ENCODE data around the gene PLAC9. TPM values are rescaled to one million over a fixed set of nuclear protein-coding genes. Genes with fewer than 3 reads are reported as not detected.

The PLAC9 gene
- total and polyA plus RNA-seq, 2 donors (not counting 3 experiments of a cell fraction or from before 2014, with no cell fraction given): 1.7 to 2.0 TPM

DNA sequence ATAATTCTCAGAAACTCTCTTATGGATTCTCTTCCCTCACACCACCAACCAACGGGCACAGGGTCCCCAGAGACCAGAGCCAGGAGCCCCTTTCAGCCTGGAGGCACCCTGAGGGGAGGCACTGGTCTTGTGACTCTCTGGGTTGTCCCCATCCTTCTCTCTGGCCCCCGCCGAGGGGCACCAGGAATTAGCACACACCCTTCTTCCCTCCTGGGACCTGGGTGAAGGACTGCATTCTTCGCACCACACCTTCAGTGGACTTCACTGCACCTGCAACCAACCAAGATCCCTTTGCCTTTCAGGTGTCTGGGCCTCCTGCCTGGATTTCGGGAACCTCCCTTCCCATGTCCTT lies 22.1 kb downstream of the PLAC9 start:
- POLR2A ChIA-PET: no interaction called here
- no peaks in the 10 kb centered on the region for H4K20me1 ChIP-seq (replicated peaks; ENCODE audit: control insufficient read depth, extremely low read depth, insufficient read depth, low read length)
- DNase-seq (ENCODE audit: low read depth, low spot score) (no peak), FAIRE-seq (no peak)
- H3K4me3 ChIP-seq (replicated peaks in 1 of 3; ENCODE audit: insufficient read depth in 1 of 3, low read depth in 1 of 3, low read length in 3 of 3): no peak overlapping the region
- H3K9me1 ChIP-seq (replicated peaks; ENCODE audit: control insufficient read depth, extremely low read depth, insufficient read depth, low read length): no peaks in the 10 kb centered on the region
- TF ChIP-seq POLR2A (IDR thresholded peaks at IDR 0.05; ENCODE audit: low read depth, low read length) (no peak), MYC (IDR thresholded peaks at IDR 0.05; ENCODE audit: low read depth, low read length) (no peak), POLR2AphosphoS5 (IDR thresholded peaks at IDR 0.05; ENCODE audit: insufficient read depth, low read depth, low read length) (no peak), GATA2 (IDR thresholded peaks at IDR 0.05; ENCODE audit: insufficient read depth, insufficient read length, low read depth, low read length) (no peak), EZH2 (IDR thresholded peaks at IDR 0.05; ENCODE audit: borderline replicate concordance, low read depth, low read length, severe bottlenecking) (no peak), FOS (IDR thresholded peaks at IDR 0.05; ENCODE audit: borderline replicate concordance, insufficient read depth, low read length) (no peak), JUN (IDR thresholded peaks at IDR 0.05; ENCODE audit: borderline replicate concordance, insufficient read depth, insufficient read length, low read depth) (no peak)
- TF ChIP-seq, protein P1, sequence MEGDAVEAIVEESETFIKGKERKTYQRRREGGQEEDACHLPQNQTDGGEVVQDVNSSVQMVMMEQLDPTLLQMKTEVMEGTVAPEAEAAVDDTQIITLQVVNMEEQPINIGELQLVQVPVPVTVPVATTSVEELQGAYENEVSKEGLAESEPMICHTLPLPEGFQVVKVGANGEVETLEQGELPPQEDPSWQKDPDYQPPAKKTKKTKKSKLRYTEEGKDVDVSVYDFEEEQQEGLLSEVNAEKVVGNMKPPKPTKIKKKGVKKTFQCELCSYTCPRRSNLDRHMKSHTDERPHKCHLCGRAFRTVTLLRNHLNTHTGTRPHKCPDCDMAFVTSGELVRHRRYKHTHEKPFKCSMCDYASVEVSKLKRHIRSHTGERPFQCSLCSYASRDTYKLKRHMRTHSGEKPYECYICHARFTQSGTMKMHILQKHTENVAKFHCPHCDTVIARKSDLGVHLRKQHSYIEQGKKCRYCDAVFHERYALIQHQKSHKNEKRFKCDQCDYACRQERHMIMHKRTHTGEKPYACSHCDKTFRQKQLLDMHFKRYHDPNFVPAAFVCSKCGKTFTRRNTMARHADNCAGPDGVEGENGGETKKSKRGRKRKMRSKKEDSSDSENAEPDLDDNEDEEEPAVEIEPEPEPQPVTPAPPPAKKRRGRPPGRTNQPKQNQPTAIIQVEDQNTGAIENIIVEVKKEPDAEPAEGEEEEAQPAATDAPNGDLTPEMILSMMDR (IDR thresholded peaks at IDR 0.05; ENCODE audit: extremely low read depth in 1 of 2, insufficient read depth in 1 of 2, low read depth in 1 of 2, low read length in 2 of 2): no peak
- TF ChIP-seq, protein P2, sequence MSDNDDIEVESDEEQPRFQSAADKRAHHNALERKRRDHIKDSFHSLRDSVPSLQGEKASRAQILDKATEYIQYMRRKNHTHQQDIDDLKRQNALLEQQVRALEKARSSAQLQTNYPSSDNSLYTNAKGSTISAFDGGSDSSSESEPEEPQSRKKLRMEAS (IDR thresholded peaks at IDR 0.05; ENCODE audit: insufficient read depth, insufficient read length): no peak
- H3K4me1 ChIP-seq (ENCODE audit: control insufficient read depth, extremely low read depth, insufficient read depth, low read length): peaks cover 13% of the 10 kb centered on the region
- peaks cover 9 to 20% of the 10 kb centered on the region in 2 experiments for H3K36me3 ChIP-seq (ENCODE audit: control insufficient read depth in 2 of 2, extremely low read depth in 1 of 2, insufficient read depth in 2 of 2, low read length in 2 of 2)
- no peak overlapping the region for H2AFZ ChIP-seq (ENCODE audit: low read depth, low read length)
- no peak overlapping the region for H3K4me2 ChIP-seq (ENCODE audit: insufficient read depth, low read length)
- intact Hi-C loops (cut with micrococcal nuclease) (no loop called here), dilution Hi-C loops (cut with MboI; ENCODE audit: extremely low pct_ligation_motif_present, low sequenced_read_pairs) (no loop called here)
- no peaks in the 10 kb centered on the region for H3K27me3 ChIP-seq (ENCODE audit: control insufficient read depth in 2 of 2, insufficient read depth in 2 of 2, low read length in 2 of 2)
- no TSS peak for BruUV-seq (replicated peaks)
- H3K9ac ChIP-seq (replicated peaks; ENCODE audit: extremely low read depth, insufficient read depth, low read length): no peak overlapping the region
- no peak overlapping the region for H3K27ac ChIP-seq (ENCODE audit: insufficient read depth, low read depth, low read length)
- no peaks in the 10 kb centered on the region for H3K79me2 ChIP-seq (ENCODE audit: control insufficient read depth, insufficient read depth, low read length)
- no peaks in the 10 kb centered on the region for H3K9me3 ChIP-seq (replicated peaks; ENCODE audit: control insufficient read depth, insufficient read depth, low read length)
- CTCF ChIA-PET: no interaction called here
